A673 (cell line): Measurements from ENCODE around the gene WDPCP.

ENCODE experiments used
- CTCF ChIP-seq: fragments of 300-800, 200-600 bp; sonication (generic); conservative IDR thresholded peaks from 2 replicates; pipeline ENCODE4 v1.5.1; 2017; ENCODE audit warnings: low read depth, mild to moderate bottlenecking, antibody characterized with exemption, low read length, moderate library complexity, mixed read lengths
- EZH2 ChIP-seq: fragments of 200-600 bp; sonication (generic); IDR thresholded peaks from 2 replicates; pipeline ENCODE4 v1.6.1; 2017; ENCODE audit warnings: borderline replicate concordance, low read depth, mild to moderate bottlenecking, mixed read lengths, antibody characterized with exemption, low read length; ENCODE audit not compliant: poor library complexity, severe bottlenecking

GRCh38 chr2:63092857-63093256 lies 495.4 kb downstream of the WDPCP start:
- TF ChIP-seq CTCF: no peak
- TF ChIP-seq EZH2: no peak
